CD14-positive monocyte (primary cell): Measurements from ENCODE around the gene RBP5. TPM values are rescaled to one million over a fixed set of nuclear protein-coding genes. Genes with fewer than 3 reads are reported as not detected.

ENCODE experiments used
- DNase-seq, 3 donors: peaks; one replicate each; pipeline ENCODE4 v3.0.0-alpha.2; 2011 to 2022
- H2AFZ ChIP-seq: 2 replicates; pipeline ENCODE4 v1.6.0; 2012; ENCODE audit warnings: mild to moderate bottlenecking, low read depth, low read length, inconsistent platforms; ENCODE audit not compliant: insufficient read depth, poor library complexity, severe bottlenecking
- H3K27ac ChIP-seq, 2 donors: 1 replicate in 1 of 2; 2 replicates in 1 of 2; pipeline ENCODE4 v1.5.1; 2012 to 2013; ENCODE audit warnings: low read length in 2 of 2, control low read depth in 1 of 2, inconsistent platforms in 1 of 2, low read depth in 1 of 2, mild to moderate bottlenecking in 1 of 2
- H3K27me3 ChIP-seq, 2 donors: one replicate each; pipeline versions ENCODE4 v1.6.0 to v1.6.1; 2011 to 2013; ENCODE audit warnings: low read length in 2 of 2; ENCODE audit not compliant: control insufficient read depth in 2 of 2, insufficient read depth in 2 of 2
- H3K36me3 ChIP-seq, 2 donors: replicated peaks in 1 of 2; 1 replicate in 1 of 2; 2 replicates in 1 of 2; pipeline versions ENCODE4 v1.5.1 to v1.6.1; 2012 to 2013; ENCODE audit warnings: low read length in 2 of 2, control low read depth in 1 of 2, inconsistent platforms in 1 of 2, mild to moderate bottlenecking in 1 of 2; ENCODE audit not compliant: insufficient read depth in 2 of 2, control insufficient read depth in 1 of 2
- H3K4me1 ChIP-seq, 2 donors: 1 replicate in 1 of 2; 2 replicates in 1 of 2; pipeline versions ENCODE4 v1.5.1 to v1.6.1; 2012 to 2013; ENCODE audit warnings: low read length in 2 of 2, control low read depth in 1 of 2, inconsistent platforms in 1 of 2, mild to moderate bottlenecking in 1 of 2, moderate library complexity in 1 of 2; ENCODE audit not compliant: insufficient read depth in 2 of 2, control insufficient read depth in 1 of 2
- H3K4me2 ChIP-seq: replicated peaks from 2 replicates; pipeline ENCODE3; 2012; ENCODE audit warnings: low read length, moderate library complexity, mild to moderate bottlenecking; ENCODE audit not compliant: poor library complexity, severe bottlenecking; ENCODE audit errors: extremely low read depth
- H3K4me3 ChIP-seq, 3 experiments: fragments of 200-600 bp in 1 of 3; sonication (generic) in 1 of 3; replicated peaks in 1 of 3; 1 replicate in 2 of 3; 2 replicates in 1 of 3; pipeline ENCODE4 v1.5.1; 2011 to 2013; ENCODE audit warnings: low read length in 3 of 3, mild to moderate bottlenecking in 3 of 3, control low read depth in 2 of 3, low read depth in 2 of 3, inconsistent platforms in 1 of 3, moderate library complexity in 1 of 3
- H3K79me2 ChIP-seq: 2 replicates; pipeline ENCODE4 v1.6.0; 2012; ENCODE audit warnings: mild to moderate bottlenecking, control low read depth, inconsistent platforms, low read length, moderate library complexity; ENCODE audit not compliant: insufficient read depth
- H3K9ac ChIP-seq: 2 replicates; pipeline ENCODE4 v1.6.0; 2017; ENCODE audit warnings: low read length, mild to moderate bottlenecking; ENCODE audit not compliant: insufficient read depth, poor library complexity, severe bottlenecking
- H3K9me3 ChIP-seq, 2 donors: replicated peaks in 1 of 2; 1 replicate in 1 of 2; 2 replicates in 1 of 2; pipeline versions ENCODE4 v1.5.1 to v1.6.1; 2012 to 2013; ENCODE audit warnings: low read length in 2 of 2, control low read depth in 1 of 2; ENCODE audit not compliant: control insufficient read depth in 1 of 2, insufficient read depth in 1 of 2
- H4K20me1 ChIP-seq: 2 replicates; pipeline ENCODE4 v1.6.0; 2012; ENCODE audit warnings: mild to moderate bottlenecking, low read length, control low read depth, moderate library complexity; ENCODE audit not compliant: insufficient read depth
- H3K27ac Mint-ChIP-seq, 7 donors: one replicate each; pipeline ENCODE4 v1.8.0; 2020; ENCODE audit warnings: mild to moderate bottlenecking in 7 of 7, mixed read lengths in 7 of 7, moderate library complexity in 6 of 7, inconsistent platforms in 2 of 7
- H3K27me3 Mint-ChIP-seq, 3 donors: one replicate each; pipeline ENCODE4 v1.8.0; 2021 to 2022; ENCODE audit warnings: low read depth in 3 of 3, mild to moderate bottlenecking in 3 of 3, mixed read lengths in 3 of 3, moderate library complexity in 3 of 3, inconsistent platforms in 1 of 3
- H3K36me3 Mint-ChIP-seq, 2 donors: one replicate each; pipeline ENCODE4 v1.8.0; 2020; ENCODE audit warnings: mixed read lengths in 2 of 2, inconsistent platforms in 1 of 2, mild to moderate bottlenecking in 1 of 2
- H3K4me1 Mint-ChIP-seq: one replicate; pipeline ENCODE4 v1.8.0; 2020; ENCODE audit warnings: mild to moderate bottlenecking, mixed read lengths
- H3K4me3 Mint-ChIP-seq, 2 donors: one replicate each; pipeline ENCODE4 v1.8.0; 2020; ENCODE audit warnings: mild to moderate bottlenecking in 2 of 2, mixed read lengths in 2 of 2, moderate library complexity in 1 of 2
- H3K9me3 Mint-ChIP-seq, 7 donors: one replicate each; pipeline ENCODE4 v1.8.0; 2020 to 2022; ENCODE audit warnings: mixed read lengths in 7 of 7, mild to moderate bottlenecking in 6 of 7, moderate library complexity in 6 of 7, inconsistent platforms in 2 of 7
- WGBS: methylation state at CpG from one replicate; pipeline ENCODE4 v1.1.5; 2013; ENCODE audit warnings: missing lambda C conversion rate; ENCODE audit not compliant: insufficient coverage; 5-methylcytosine and 5-hydroxymethylcytosine counted together
- intact Hi-C, 2 donors: fragments of 100-400 bp; cut with micrococcal nuclease; formaldehyde crosslinking; loops; one replicate each; pipeline versions ENCODE4 v1.15.0 to v1.15.1; 2023
- polyA plus RNA-seq, 3 donors: library from polyadenylated mRNA; depleted of rRNA in 1 of 3; unstranded in 2 of 3; stranded (reverse) in 1 of 3; fragments of 300-500 nt in 2 of 3; fragments of >200 nt in 1 of 3; fragmentation: Illumina TruSeq in 2 of 3; gene quantifications; 1 replicate in 2 of 3; 2 replicates in 1 of 3; pipeline ENCODE4 v1.2.3, GENCODE V29; 2012 to 2021
- TF ChIP-seq, protein P1 (sequence below): fragments of 200-600 bp; IDR thresholded peaks from one replicate; pipeline ENCODE4 v1.8.0; 2022; ENCODE audit warnings: antibody characterized with exemption, mild to moderate bottlenecking

Gene RBP5
- polyA plus RNA-seq, 3 donors = not detected

DNA sequence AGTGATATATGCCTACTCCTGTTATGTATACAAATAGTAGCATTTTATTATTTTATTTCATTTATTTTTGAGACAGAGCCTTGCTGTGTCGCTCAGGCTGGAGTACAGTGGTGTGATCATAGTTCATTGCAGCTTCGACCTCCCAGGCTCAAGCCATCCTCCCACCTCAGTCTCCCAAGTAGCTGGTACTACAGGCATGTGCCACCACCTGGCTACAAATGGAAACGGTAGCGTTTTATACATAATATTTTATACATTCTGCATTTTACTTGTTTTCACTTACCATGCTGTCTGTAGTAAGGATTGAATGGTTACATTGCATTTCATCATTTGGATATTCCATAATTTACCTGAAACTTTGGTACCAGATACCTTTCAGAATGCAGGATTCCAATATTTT is 50.5 kb downstream of the RBP5 start:
- no peak overlapping the region for H3K4me3 Mint-ChIP-seq
- H3K4me1 Mint-ChIP-seq = no peaks in the 10 kb centered on the region
- H3K9me3 ChIP-seq = no peaks in the 10 kb centered on the region
- peaks cover 0 to 3% (median 3%) of the 10 kb centered on the region in 3 donors for H3K27me3 Mint-ChIP-seq
- no peak overlapping the region for H2AFZ ChIP-seq
- H3K36me3 Mint-ChIP-seq = no peaks in the 10 kb centered on the region
- H3K27ac ChIP-seq = no peak overlapping the region
- no peaks in the 10 kb centered on the region for H3K27me3 ChIP-seq
- no peaks in the 10 kb centered on the region for H3K36me3 ChIP-seq
- intact Hi-C loops = no loop called here
- H3K4me1 ChIP-seq = no peaks in the 10 kb centered on the region
- no peak for DNase-seq
- H3K9ac ChIP-seq = no peak overlapping the region
- no peak overlapping the region for H3K4me2 ChIP-seq
- no peaks in the 10 kb centered on the region for H3K79me2 ChIP-seq
- no peaks in the 10 kb centered on the region for H4K20me1 ChIP-seq
- peaks cover 0 to 2% (median under 1%) of the 10 kb centered on the region in 7 donors for H3K9me3 Mint-ChIP-seq
- TF ChIP-seq, protein P1, sequence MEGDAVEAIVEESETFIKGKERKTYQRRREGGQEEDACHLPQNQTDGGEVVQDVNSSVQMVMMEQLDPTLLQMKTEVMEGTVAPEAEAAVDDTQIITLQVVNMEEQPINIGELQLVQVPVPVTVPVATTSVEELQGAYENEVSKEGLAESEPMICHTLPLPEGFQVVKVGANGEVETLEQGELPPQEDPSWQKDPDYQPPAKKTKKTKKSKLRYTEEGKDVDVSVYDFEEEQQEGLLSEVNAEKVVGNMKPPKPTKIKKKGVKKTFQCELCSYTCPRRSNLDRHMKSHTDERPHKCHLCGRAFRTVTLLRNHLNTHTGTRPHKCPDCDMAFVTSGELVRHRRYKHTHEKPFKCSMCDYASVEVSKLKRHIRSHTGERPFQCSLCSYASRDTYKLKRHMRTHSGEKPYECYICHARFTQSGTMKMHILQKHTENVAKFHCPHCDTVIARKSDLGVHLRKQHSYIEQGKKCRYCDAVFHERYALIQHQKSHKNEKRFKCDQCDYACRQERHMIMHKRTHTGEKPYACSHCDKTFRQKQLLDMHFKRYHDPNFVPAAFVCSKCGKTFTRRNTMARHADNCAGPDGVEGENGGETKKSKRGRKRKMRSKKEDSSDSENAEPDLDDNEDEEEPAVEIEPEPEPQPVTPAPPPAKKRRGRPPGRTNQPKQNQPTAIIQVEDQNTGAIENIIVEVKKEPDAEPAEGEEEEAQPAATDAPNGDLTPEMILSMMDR = no peak
- no CpG with 5 or more reads among the region's 4 CpGs for WGBS
- H3K27ac Mint-ChIP-seq = peak overlapping the region in 1 of 7 donors; percentile 4
- no peak overlapping the region for H3K4me3 ChIP-seq

DNA sequence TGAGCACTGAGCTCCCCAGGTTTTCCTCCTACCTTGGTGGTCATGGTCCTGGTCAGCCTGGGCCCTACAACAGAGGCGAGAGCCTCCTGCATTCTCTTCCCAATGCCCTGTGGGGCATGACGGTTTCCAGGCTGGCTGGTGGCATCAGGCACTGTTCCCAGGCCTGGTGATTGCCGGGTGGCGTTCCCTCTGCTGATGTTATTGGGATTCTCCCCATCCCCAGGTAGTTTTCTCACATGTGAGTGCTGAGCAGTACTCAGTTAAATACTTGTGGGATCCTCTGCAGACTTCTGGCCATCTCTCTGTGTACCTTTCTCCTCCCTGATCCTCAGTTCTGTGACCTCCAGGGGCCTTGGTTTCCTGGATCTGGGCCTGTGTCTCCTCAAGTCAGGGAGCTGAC is 52.2 kb downstream of the RBP5 start:
- TF ChIP-seq, protein P1 = no peak
- Mint-ChIP-seq H3K4me1 (no peaks in the 10 kb centered on the region), H3K36me3 (no peaks in the 10 kb centered on the region), H3K27ac (peak overlapping the region in 1 of 7 donors; percentile 41), H3K4me3 (no peak overlapping the region), H3K27me3 (peaks cover 0 to 8% (median 3%) of the 10 kb centered on the region in 3 donors), H3K9me3 (no peaks in the 10 kb centered on the region)
- no peak overlapping the region for H3K27ac ChIP-seq
- no peak overlapping the region for H2AFZ ChIP-seq
- 100% methylated on average over 2 of the region's 4 CpGs for WGBS
- DNase-seq = no peak
- no peak overlapping the region for H3K4me2 ChIP-seq
- no peaks in the 10 kb centered on the region for H3K27me3 ChIP-seq
- no peaks in the 10 kb centered on the region for H3K36me3 ChIP-seq
- intact Hi-C loops = no loop called here
- no peaks in the 10 kb centered on the region for H4K20me1 ChIP-seq
- H3K9me3 ChIP-seq = no peaks in the 10 kb centered on the region
- H3K4me3 ChIP-seq = no peak overlapping the region
- H3K9ac ChIP-seq = no peak overlapping the region
- no peaks in the 10 kb centered on the region for H3K4me1 ChIP-seq
- no peaks in the 10 kb centered on the region for H3K79me2 ChIP-seq
